Activated naive CD8-positive, alpha-beta T cell treated with anti-CD3 and anti-CD28 coated beads, Interleukin-2, amount 50 U/mL, for 16 hours (primary cell): ENCODE results near the gene SRPK2.

Experiments used
- DNase-seq: peaks from one replicate; pipeline ENCODE4 v3.0.0-alpha.2; 2020; ENCODE audit warnings: low read depth, low spot score

SRPK2 gene

GRCh38 chr7:105136221-105136620 is 252.5 kb downstream of the SRPK2 start:
- no peak for DNase-seq

DNA sequence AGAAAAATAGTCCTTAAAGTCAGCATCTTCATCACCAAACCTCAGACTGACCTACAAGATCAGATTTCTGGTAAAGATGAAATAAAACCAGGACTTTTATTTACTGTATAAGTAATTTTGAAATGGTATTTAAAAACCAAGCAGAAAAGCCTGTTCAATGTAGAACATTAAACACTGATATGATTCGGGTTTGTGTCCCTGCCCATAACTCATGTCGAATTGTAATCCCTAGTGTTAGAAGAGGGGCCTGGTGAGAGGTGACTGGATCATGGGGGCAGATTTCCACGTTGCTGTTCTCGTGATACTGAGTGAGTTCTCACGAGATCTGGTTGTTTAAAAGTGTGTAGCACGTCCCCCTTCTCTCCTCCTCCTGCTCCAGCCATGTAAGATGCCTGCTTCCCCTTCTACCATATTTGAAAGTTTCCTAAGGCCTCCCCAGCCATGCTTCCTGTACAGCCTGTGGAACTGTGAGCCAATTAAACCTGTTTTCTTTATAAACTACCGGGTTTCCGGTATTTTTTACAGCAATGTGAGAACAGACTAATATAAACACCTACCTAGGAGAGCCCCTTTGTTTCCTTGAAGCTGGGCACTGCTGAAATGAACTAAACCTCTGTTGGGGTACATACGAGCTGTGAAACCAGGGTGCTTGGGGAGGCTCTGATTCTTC is 254.6 kb downstream of the SRPK2 start:
- no peak for DNase-seq

- DNase-seq, result no peak
These were observed 255.4 kb downstream of the SRPK2 start for GRCh38 chr7:105133358-105133757.

- no peak for DNase-seq
These were observed 255.9 kb downstream of the SRPK2 start for GRCh38 chr7:105132835-105133234.

DNA sequence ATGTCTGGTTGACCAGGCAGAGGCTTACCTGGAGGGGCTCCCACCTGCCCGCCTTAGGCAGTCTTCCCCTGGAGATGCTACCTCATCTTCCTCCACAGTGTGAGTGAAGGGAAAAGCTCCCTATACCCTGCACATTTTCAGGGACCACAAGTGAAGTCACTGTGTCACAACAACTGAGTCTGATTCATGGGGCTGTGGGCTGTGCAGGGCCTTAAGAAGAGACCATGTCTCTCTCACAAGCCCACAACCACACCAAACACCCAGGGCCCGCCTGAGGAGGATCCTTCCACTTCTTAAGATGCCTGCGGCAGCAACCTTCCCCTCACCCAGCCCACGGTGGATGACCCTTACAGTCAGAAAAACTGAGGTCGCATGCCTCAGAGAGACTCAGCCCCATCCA is 256.4 kb downstream of the SRPK2 start:
- no peak for DNase-seq

- no peak for DNase-seq
These were observed 256.8 kb downstream of the SRPK2 start for GRCh38 chr7:105131890-105132289.

DNA sequence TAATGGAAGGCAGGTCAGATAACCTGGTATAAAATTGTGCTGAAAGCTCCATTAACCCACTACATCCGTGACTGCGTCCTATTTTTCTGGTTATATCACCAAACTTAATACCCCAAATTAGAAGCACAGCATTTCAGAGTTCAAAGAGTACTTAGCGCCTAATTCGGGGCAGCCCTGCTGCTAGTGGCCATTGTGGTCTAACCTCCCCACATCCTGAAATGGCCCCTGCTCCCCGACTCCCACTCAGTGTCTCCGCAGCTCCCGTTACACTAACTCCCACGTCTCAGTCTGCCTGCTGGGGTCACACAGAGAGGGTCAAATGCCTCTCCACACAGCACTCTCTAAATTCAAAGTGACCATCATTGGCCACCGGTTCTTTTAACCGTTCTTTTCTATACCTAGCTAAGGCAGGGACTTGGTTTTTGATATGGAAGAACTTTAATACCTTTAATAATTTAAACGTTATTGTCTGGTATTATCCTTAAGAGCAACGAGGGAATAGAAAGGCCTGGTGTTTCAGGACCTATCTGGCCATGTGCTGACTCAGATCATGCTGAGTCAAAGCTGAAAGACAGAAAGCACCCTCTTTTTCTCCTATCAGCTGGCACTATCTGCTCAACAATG is 257.6 kb downstream of the SRPK2 start:
- no peak for DNase-seq

GRCh38 chr7:105130580-105130979 is 258.1 kb downstream of the SRPK2 start:
- DNase-seq, result no peak

GRCh38 chr7:105130048-105130447 is 258.7 kb downstream of the SRPK2 start:
- no peak for DNase-seq

DNA sequence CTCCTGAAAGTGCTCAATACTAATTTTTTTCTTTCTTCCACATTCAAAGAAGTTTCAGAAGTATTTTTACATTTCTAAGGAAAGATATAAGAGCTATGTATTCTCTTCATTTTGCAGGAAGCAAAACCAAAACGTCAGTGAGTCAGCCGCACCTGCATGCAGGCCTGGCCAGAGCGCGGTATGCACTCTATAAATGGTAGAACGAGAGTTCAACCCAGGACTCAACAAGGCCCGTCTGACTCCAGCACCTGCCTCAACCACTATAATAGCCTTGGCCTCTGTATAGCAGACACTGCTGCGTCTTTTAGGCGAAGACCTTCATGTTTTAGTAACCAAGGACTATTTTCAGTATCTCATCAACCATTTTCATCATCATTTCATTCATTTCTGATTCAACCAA is 261.5 kb downstream of the SRPK2 start:
- no peak for DNase-seq

DNA sequence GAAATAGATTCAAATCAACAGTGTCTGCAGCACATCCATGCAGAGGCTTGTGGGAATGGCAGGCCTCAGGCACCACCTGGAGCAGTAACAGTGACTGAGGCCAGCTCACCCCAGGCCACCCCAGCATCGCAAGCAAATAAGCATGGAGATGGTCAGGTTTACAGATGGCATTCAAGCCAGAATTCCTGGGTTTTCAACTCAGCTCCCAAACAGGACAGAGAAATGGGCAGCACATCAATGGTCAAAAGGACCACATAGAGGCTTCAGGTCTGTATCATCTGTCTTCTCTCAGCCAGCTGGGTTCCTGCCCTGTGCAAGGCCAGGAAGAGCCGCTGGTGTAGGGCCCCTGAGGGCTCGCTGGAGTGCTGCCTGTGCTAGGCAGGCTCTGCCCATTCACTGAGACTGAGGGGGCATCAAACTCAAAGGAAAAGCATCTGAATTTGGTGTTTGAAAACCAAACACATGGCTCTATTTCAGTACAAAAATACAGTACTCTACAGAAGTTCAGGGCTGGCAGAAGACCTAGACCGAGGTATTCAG is 262.2 kb downstream of the SRPK2 start:
- no peak for DNase-seq

DNA sequence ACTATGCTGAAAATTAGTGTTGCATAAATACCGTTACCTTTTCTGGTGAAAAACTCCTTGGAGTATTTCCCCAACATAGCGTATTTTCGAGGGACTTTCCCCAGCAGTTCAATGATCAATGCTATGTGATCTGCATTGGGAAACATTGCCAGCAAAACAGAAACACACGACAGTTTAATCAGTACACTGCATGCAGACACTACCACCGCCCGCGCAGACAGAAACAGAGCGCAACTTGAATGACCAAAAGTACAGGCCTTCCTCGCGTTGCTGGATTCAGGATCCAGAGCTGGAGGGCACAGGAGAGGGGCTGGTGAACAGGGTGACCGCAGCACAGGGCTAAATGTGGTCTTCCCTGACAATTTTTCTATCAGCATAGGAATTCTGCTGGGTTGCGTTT is 263.0 kb downstream of the SRPK2 start:
- DNase-seq, result no peak

GRCh38 chr7:105122619-105123018 is 266.1 kb downstream of the SRPK2 start:
- DNase-seq, result no peak

- DNase-seq, result no peak
These were observed 269.8 kb downstream of the SRPK2 start for GRCh38 chr7:105118612-105119600.

GRCh38 chr7:105112440-105113418 is 276.0 kb downstream of the SRPK2 start:
- no peak for DNase-seq

- DNase-seq, result no peak
These were observed 281.3 kb downstream of the SRPK2 start for GRCh38 chr7:105107458-105107857.

DNA sequence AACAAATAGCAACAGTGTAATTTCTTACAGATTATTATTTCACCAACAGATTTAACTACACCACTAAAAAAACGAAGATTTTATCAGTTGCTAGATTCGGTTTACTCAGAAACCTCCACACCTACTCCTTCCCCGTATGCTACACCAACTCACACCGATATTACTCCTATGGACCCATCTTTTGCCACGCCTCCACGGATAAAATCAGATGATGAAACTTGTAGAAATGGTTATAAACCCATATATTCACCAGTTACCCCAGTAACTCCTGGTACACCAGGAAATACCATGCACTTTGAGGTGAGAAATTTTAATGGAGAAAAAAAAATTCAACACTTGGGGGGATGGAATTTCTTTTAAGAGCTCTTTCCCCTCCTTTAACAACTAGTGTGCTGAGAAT is 282.2 kb downstream of the SRPK2 start:
- DNase-seq, result no peak

GRCh38 chr7:105105579-105105978 is 283.1 kb downstream of the SRPK2 start:
- no peak for DNase-seq

- no peak for DNase-seq
These were observed 286.0 kb downstream of the SRPK2 start for GRCh38 chr7:105102557-105103352.

- no peak for DNase-seq
These were observed 286.9 kb downstream of the SRPK2 start for GRCh38 chr7:105101864-105102263.
